ENCODE results near the gene SLC22A12.

SLC22A12 gene

DNA sequence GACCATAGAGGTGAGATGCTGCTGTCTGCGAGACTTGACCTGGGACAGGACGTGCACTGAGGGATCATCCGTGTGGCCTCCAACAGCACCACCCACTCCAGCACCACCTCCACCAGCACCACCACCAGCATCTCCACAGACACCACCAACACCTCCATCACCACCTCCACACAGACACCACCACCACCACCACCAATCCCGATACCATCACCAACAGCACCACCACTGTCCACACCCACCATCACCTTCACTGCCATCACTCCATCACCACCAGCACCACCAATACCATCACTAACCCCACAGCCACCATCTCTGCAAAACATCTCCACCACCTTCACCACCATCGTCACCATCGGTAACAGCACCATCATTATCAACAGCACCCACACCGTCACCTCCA lies 26.6 kb upstream of the SLC22A12 start:
- no peak for DNase-seq

DNA sequence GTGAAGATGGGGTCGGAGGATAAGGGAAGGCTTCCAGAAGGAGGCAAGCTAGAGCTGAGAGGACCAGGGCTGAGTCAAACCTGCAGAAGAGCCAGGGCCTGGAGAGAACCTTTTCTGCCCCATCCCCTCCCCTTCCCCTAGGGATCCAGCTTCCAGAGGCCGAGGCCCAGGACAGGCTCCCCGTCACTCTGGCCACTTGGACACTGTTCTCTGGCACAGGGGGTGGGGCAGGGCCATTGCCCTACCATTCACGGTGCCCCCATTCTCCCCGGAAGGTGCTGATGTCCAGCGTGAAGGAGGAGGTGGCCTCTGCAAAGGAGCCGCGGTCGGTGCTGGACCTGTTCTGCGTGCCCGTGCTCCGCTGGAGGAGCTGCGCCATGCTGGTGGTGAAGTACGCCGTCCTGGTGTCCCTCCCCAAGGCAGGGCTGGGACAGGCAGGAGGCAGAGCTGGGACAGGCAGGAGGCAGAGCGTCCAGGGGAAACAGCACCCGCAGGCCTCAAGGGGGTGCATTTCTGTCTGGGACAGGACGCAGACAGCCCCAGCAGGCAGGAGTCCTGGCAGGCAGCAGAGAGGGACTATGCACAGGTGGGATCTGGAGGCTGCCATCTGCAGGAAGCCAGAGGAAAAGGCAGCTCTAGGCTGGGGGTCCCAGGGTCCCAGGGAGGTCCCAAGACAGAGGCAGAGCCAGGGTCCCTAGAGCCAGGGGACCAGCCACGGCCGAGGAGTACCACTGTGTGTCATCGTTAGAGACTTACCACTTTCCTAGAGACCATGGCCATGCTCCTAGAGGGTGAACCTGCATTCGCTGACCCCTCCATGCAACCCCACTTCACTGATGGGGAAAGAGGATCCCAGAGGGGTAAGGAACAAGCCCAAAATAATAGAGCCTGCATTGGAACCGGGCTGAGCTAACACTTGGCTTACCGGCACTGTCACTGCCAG lies 25.8 kb upstream of the SLC22A12 start:
- no peak for DNase-seq

DNA sequence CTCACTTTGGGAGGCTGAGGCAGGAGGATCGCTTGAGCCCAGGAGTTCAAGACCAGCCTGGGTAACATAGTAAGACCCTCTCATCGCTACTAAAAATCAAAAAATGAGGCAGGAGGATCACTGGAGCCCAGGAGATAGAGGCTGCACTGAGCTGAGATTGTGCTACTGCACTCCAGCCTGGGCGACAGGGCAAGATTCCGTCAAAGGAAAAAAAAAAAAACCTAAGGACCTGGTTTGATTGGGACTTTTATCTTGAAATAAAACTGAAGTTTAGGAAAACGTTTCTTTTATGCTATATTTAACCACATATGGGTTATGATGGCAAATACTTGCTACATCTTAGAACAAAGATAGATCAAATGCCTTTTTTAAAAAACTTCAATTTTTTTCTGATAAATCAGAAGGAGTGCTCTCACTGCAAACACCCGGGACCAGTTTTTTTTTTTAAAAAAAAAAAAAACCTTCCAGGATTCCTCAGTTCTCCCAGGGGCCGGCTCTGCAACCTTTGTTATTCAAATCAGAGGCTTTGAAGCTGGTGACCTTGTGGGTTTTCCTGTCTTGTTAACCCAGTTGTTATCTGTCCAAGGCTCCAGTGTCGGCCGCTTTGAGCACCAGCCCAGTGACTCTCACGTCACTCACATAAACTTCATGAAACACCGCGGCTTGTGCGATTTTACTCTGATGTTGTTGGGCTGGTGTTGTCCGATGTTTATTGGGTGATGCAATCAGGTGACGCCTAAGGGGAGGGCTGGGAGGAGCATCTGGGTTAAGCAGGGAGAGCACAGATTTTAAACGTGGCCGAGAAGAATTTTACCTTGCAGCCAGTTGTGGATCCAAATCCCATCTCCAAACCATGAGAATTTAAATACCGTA lies 24.7 kb upstream of the SLC22A12 start:
- no peak for DNase-seq

DNA sequence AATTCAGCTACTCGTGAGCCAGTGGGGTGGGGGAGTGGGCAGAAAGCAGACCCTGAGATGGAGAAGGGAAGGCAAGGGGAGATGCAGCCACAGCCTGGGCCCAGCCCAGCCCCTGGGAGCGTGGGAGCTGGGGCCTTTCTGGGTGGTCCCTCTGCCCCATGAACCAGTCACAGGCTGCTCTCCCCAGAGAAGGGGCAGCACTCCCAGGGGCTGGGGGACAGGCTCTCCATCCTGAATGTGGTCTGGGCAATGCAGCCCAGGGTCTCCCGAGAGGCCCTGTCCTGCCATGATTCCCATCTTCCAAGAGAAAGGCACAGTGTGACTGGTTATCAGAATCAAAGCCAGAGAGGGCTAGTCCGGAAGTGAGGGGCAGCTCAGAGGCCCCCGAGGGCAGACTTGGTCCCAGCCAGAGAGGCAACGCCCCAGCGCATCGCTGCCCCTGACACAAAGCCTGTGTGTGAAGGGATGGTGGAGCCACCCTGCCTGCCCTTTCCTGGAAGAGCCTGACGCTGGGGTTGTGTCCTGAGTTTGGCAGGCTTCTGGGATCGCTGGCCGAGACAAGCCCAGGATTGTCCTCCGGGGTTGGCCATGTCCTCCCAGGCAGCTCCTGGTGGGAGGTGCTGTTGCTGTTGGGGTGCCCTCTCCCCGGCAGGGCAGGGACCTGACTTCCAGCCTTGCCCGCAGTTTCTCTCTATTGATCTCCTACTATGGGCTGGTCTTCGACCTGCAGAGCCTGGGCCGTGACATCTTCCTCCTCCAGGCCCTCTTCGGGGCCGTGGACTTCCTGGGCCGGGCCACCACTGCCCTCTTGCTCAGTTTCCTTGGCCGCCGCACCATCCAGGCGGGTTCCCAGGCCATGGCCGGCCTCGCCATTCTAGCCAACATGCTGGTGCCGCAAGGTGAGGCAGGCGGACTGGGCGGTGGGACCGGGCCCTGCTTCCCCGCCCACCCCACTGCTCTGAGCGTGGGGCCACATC lies 23.8 kb upstream of the SLC22A12 start:
- no peak for DNase-seq

DNA sequence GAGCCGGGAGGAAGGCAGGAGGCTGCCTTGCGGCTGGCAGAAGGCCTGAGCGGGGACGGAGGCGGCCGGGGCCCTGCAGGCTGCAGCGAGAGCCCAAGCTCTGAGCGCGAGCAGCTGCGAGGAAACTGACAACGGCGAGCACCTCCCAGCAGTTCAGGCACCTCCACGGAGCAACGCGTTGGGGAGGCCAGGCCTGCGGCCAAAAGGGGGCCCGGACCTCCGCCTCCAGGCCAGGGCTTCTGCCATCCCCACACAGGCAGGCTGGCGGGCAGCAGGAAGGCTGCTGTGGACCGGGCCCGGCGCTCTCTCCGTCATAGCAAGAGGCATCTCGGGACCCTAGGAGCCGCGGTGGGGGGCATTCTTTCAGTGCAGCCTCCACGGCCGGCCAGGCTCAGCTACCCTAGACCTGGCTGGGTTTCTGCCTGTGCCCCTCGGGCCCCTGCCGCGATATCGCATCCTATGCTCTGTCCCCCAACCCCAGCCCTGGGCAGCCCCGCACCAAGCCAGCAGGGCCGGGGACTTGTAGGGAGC lies 22.9 kb upstream of the SLC22A12 start:
- DNase-seq = no peak

DNA sequence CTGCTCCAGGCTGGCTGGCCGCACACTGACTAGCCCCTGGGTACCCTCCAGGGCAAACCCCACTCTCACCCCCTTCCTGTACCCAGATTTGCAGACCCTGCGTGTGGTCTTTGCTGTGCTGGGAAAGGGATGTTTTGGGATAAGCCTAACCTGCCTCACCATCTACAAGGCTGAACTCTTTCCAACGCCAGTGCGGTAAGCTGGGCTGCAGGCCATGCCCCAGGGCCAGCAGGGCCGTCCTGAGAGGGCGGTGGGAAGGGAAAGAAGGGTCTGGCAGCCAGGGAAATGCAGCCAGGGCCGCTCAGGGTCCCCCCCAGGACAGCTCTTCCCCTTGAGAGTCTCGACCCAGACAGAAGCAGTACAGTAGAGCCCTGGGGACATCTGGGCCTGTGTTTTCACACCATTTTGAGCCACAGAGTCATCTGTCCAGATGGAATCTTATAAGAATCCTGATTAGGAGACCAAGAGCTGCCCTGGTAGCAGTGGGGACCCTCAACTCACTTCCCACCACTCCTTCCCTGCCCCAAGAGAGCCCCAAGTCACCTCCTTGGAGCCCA lies 22.4 kb upstream of the SLC22A12 start:
- DNase-seq = no peak

DNA sequence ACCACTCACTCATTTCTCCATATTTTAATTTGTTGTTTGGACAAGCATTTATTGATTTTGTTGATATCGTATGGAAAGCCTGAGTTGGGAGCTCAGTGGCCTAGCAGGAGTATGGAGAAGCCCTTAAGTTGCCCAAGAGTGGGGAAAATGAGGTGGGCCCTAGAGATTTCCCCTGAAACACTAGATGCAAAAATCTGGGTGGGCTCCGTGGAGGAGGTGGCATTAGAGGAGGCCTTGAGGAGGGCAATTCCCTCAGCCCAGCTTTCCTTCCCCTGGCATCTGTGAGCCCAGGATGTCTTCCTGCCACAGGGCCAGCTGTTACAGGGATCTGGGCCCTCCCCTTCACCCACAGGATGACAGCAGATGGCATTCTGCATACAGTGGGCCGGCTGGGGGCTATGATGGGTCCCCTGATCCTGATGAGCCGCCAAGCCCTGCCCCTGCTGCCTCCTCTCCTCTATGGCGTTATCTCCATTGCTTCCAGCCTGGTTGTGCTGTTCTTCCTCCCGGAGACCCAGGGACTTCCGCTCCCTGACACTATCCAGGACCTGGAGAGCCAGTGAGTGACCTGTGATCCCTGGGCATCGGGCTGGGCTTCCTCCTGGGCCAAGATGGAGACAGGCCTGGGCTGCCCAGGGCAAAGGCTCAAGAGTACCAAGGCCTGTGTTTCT lies 21.6 kb upstream of the SLC22A12 start:
- no peak for DNase-seq

DNA sequence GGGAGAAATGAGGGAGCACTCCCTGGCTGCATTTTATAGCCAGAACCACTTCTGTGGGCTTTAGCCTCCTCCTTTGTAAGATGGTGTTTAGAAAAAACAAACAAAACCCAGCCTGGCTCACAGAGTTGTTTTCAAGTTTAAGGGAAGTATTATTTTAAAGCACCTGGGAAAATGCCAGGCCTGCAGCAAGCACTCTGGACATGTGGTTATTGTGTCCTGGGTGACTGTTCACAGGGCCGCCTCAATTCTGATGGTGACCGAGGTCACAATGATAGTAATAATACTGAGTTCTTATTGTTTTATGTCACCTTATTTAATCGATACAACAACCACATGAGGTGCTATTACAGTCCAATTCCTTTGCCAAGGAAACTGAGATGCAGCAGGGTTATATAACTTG lies 20.7 kb upstream of the SLC22A12 start:
- DNase-seq = no peak

DNA sequence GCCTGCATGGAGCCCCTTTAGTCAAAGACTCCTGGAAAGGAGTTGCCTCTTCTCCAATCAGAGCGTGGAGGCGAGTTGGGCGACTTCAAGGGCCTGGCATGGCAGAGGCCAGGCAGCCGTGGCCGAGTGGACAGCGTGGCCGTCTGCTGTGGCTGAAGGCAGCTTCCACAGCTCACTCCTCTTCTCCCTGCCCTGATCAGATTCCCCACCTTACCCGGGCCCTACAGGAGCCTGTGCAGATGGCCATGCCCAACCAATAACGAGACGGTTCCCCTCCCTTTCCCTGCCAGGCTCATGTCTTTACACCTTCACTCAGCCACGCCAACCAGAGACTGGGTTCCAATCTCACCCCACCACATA lies 20.0 kb upstream of the SLC22A12 start:
- DNase-seq = no peak

DNA sequence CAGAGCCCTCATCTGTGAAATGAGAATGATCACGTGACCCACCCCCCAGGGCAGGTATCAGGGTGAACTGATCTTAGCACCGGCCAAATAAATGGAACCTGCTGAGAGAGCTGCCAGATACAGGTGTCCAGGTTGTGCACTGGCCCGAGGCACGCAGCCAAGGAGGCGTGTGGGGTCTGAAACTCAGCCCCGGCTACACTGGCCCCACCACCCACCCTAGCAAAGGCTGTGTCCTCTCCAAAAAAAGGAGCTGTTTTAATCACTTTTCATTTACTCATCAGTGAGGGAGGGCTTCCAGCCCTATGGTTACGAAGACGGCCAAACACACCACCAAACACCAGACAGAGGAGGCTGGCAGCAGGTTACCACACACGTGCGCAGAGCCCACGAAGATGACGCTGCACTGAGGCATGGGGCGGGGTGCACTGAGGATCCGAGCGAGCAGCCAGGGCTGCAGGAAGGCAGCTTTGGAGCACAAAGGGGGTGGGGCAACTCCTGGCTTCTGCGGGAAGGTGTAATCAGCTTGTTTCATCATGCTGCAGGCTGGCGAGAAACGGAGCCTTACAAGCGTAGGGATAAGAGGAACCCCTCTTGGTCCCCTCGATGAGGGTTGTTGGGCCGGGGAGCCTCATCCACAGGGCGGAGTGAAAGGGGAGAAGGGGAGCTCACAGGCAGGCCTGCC lies 19.5 kb upstream of the SLC22A12 start:
- no peak for DNase-seq

DNA sequence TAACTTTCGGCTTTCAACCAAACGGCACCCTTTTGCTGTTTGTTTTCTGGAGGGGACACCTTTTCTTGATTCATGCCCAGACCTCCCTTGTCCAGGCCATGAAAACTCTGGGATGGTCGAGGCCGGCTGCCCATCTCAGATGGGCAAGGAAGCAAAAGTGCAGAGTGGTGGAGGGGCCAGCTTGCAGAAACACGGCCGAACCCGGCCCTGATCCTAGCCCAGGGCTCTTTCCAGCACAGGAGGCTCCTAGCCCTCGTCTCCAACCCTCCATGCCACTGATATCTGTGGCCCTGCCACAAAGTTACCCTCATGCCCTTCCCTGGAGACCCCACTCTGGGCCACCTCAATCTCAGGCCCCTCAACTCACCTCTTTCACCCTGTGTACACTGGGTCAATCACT lies 18.9 kb upstream of the SLC22A12 start:
- no peak for DNase-seq

DNA sequence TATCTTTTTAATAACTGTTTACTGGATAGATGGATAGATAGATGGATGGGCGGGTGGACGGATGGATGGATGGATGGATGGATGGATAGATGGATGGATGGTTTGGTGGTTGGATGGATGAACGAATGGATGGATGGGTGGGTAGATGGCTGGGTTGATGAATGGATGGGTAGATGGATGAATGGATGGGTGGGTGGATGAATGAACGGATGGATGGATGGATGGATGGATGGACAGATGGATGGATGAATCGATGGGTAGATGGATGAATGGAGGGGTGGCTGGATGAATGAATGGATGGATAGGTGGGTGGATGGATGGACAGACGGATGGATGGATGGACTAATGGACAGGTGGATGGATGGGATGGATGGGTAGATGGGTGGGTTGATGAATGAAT lies 13.8 kb upstream of the SLC22A12 start:
- DNase-seq = no peak

DNA sequence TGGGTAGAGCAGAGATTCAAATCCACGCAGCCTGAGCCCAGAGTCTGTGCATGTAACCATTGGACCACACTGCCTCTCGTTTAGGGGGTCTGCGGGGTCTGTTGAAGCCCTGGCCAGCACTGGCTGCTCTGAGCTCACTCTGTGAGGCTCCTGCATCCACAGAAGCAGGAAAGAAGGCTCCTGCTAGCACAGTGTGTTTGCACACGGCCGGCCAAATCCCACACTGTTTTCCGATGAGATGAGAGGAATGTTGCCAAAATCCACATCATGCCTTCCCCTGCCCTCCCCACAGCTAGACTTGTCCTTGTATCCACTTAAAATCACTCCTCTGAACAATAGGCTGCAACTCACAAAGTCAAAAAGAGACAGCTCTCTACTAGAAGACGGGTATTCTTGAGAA lies 10.6 kb upstream of the SLC22A12 start:
- no peak for DNase-seq

DNA sequence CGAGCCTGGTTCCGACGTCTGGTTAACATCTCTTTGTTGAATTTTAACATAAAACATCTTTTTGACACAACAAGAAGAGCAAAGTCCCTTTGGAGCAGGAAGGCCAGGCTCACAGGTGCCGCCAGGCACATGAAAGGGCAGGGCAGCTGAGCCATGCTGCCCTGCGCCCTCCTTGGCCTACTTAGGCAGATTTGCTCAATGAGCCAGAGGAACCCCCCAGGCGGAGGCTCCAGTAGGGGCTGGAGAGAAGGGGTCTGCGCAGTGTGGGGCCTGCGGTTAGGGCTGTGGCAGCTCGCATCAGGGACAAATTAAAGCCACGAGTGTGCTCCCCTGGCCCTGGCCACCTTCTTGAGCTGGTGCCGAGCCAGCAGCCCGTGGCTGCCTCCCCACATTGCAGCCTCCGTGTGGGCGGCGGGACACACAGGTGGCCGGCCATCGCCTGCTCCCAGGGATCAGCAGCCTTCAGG lies 9.9 kb upstream of the SLC22A12 start:
- peak; percentile 11 for DNase-seq

DNA sequence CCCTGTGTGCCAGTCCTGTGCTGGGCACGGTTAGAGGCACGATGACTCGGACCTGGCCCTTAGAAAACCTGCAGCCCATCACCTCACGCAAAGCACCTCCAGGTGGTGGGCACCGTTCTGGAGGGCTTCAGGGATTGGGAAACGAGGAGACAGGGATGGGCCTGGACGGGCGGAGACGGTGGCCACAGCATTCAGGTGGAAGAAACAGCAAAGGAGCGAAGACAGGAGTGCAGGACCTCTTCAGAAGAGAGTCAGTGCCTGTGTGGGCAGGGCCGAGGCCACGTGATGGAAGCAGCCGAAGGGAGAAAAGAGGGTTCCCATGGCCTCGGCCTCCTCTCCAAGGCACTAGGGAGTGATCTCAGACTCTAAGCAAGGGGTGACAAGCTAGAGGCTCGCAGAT lies 8.1 kb upstream of the SLC22A12 start:
- no peak for DNase-seq

DNA sequence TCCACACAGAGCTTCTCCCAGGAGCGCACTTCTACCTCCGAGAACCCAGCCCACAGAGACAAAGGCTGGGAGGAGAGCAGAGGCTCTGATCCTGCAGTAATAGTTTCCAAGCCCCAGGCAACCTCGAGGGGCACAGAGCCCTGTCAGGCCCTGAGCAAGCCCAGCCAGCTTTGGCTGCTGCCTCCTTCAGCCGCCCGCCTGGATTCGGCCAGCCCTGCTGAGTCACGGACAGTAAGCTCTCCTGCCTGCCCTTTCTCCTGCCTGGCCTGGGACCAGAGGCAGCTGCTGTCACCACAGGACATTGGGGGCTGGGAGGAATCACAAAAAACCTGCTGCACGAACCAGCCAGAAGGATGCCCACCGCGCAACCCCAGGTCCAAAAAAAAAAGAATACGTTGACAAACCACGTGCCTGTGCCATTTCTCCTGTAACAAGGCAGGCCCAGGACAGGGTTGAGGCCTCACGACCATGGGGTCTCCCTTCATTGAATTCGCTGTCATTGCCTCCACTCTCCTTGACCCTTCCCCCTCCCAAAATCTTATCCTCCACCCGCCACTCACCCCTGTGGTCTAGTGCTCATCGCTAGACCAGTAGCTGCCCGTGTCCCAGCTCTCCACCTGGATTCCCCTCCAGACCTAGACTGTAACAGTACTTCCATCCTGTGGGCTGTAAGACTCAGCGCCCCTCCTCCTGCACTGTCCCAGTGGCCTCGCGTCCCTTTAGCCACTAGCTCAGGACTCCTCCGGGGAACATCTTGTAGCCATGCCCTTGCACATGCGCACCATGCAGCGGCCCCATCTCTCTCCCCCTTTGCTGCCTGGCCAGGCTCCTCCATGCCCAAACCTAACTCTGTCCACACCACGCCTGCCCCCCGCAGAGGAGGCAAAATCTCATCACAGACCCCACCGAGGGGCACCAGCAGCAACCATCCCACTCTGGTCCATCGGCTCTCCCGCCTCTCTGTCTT lies 7.4 kb upstream of the SLC22A12 start:
- no peak for DNase-seq

DNA sequence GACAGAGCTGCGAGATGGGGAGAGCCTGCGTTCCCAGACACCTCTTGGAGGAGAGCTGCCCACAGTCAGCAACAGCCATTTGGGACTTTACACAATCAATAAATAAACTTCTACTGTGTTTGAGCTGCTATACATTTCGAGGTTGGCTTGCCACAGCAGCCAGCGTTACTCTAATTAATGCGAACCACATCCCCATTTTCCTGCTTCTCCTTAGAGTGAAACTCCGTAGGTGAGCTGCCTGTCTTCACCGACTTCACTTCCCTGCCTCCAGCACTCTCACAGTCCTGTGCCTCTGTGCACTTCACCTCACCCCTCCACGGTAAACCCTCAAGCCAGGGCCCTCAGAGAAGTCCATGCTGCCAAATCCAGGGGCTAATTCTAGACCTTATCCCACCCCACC lies 5.9 kb upstream of the SLC22A12 start:
- DNase-seq = no peak

DNA sequence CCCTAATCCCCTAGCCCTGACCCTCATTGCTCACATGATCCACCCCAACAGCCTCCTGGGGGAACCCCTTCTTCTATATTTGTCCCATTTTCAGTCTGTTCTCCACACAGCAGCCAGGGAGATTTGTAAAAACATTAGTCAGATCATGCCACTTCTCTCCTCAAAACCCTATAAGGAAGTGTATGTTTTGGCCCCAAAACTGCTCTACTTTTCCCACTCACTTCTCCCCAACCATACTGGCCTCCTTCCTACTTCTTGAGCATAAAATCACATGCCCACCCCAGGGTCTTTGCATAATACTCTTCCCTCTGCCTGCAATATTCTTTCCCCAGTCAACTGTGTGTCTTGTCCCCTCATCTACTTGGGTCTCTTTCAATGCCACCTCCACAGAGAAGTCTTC lies 4.7 kb upstream of the SLC22A12 start:
- DNase-seq = no peak

DNA sequence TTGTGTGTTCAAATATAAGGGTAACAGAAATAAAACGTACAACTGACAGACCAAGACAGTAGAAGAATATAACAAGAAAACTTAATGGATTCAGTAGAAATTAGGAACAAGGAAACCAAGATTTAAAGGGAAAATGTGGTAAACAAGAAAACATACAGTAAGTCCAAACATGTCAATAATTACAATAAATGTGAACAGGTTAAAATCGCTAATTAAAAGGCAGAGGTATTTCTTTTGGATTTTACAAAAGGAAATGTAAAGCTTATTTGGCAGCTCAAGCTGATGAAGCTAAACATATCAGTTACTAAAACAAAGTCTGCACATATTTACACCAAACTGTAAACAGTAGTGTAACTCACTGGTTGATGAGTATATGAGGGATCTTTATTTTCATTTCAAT lies 2.3 kb upstream of the SLC22A12 start:
- no peak for DNase-seq

All from activated CD8-positive, alpha-beta memory T cell treated with anti-CD3 and anti-CD28 coated beads, Interleukin-2, amount 50 U/mL, for 4 hours (primary cell).